SK-N-SH (cell line): ENCODE measurements around the gene RNLS. TPM values are rescaled to one million over a fixed set of nuclear protein-coding genes. Genes with fewer than 3 reads are reported as not detected.
A peak's percentile ranks its signal among the peaks of the same experiment; 100 is the strongest.

ENCODE experiments used
- CTCF ChIA-PET: fragments of 300-600, 350-600 bp; formaldehyde crosslinking; extraction: SDS; loops from one replicate; lab custom pipeline; 2021; lab: Yijun Ruan, JAX
- POLR2A ChIA-PET: fragments of 350-600 bp; sonication (Branson Sonifier 250); formaldehyde crosslinking; extraction: SDS; loops from one replicate; lab custom pipeline; 2020; ENCODE audit warnings: antibody characterized with exemption, inconsistent platforms; lab: Yijun Ruan, JAX
- DNase-seq: peaks from one replicate; pipeline ENCODE4 v3.0.0; 2012
- H2AFZ ChIP-seq: fragments of 200-600 bp; sonication (generic); 2 replicates; pipeline ENCODE4 v1.8.1; 2016; ENCODE audit warnings: antibody characterized with exemption, mild to moderate bottlenecking, low read depth
- H3F3A ChIP-seq: fragments of 200-600 bp; sonication (generic); replicated peaks from 2 replicates; pipeline ENCODE3; 2016; ENCODE audit warnings: antibody characterized with exemption, mild to moderate bottlenecking; ENCODE audit not compliant: insufficient read depth
- H3K27ac ChIP-seq, 2 experiments: fragments of 200-500 bp in 1 of 2; fragments of 200-600 bp in 1 of 2; sonication (Bioruptor generic) in 1 of 2; sonication (generic), shearing (Covaris generic) in 1 of 2; 2 replicates each; pipeline versions ENCODE4 v1.5.1 to v1.6.1; 2014 to 2016; ENCODE audit warnings: low read depth in 2 of 2, inconsistent platforms in 1 of 2, low read length in 1 of 2, mild to moderate bottlenecking in 1 of 2, mixed read lengths in 1 of 2
- H3K27me3 ChIP-seq: fragments of 200-600 bp; sonication (generic), shearing (Covaris generic); 2 replicates; pipeline ENCODE4 v1.6.1; 2016; ENCODE audit warnings: mixed run types; ENCODE audit not compliant: insufficient read depth
- H3K36me3 ChIP-seq, 2 experiments: fragments of 200-500 bp in 1 of 2; fragments of 200-600 bp in 1 of 2; sonication (Bioruptor generic) in 1 of 2; sonication (generic) in 1 of 2; replicated peaks in 1 of 2; 2 replicates each; pipeline versions ENCODE3 to v1.5.1; 2014 to 2016; ENCODE audit warnings: low read length in 1 of 2, mild to moderate bottlenecking in 1 of 2; ENCODE audit not compliant: insufficient read depth in 2 of 2, control insufficient read depth in 1 of 2
- H3K4me1 ChIP-seq, 2 experiments: fragments of 200-500 bp in 1 of 2; fragments of 200-600 bp in 1 of 2; sonication (Bioruptor generic) in 1 of 2; sonication (generic), shearing (Covaris generic) in 1 of 2; 2 replicates each; pipeline versions ENCODE4 v1.5.1 to v1.6.1; 2014 to 2016; ENCODE audit warnings: low read depth in 1 of 2, low read length in 1 of 2, mixed run types in 1 of 2; ENCODE audit not compliant: insufficient read depth in 2 of 2, control insufficient read depth in 1 of 2
- H3K4me2 ChIP-seq: fragments of 200-600 bp; sonication (generic), shearing (Covaris generic); 2 replicates; pipeline ENCODE4 v1.6.1; 2017; ENCODE audit warnings: mixed run types
- H3K4me3 ChIP-seq, 2 experiments: fragments of 200-500 bp in 1 of 2; fragments of 200-600 bp in 1 of 2; sonication (Bioruptor generic) in 1 of 2; sonication (generic), shearing (Covaris generic) in 1 of 2; 2 replicates each; pipeline versions ENCODE4 v1.5.1 to v1.8.1; 2014 to 2016; ENCODE audit warnings: low read depth in 2 of 2, inconsistent platforms in 1 of 2, low read length in 1 of 2, mild to moderate bottlenecking in 1 of 2, mixed read lengths in 1 of 2, moderate library complexity in 1 of 2
- H3K79me2 ChIP-seq: fragments of 200-600 bp; sonication (generic); 2 replicates; pipeline ENCODE4 v1.8.1; 2017; ENCODE audit warnings: mild to moderate bottlenecking; ENCODE audit not compliant: insufficient read depth
- H3K9ac ChIP-seq: fragments of 200-600 bp; sonication (generic); 2 replicates; pipeline ENCODE4 v1.6.1; 2017; ENCODE audit warnings: mixed run types
- H3K9me2 ChIP-seq: fragments of 200-600 bp; sonication (generic); 2 replicates; pipeline ENCODE4 v1.6.1; 2017; ENCODE audit warnings: mixed run types
- H3K9me3 ChIP-seq: fragments of 200-600 bp; sonication (generic); 2 replicates; pipeline ENCODE4 v1.6.1; 2017; ENCODE audit warnings: mixed run types, mild to moderate bottlenecking, moderate library complexity
- H4K20me1 ChIP-seq: fragments of 200-600 bp; sonication (generic); 2 replicates; pipeline ENCODE4 v1.6.1; 2017; ENCODE audit warnings: mild to moderate bottlenecking, mixed run types; ENCODE audit not compliant: insufficient read depth
- CHD2 ChIP-seq: fragments of 150-350 bp; IDR thresholded peaks from 2 replicates; pipeline ENCODE4 v1.6.1; 2018; ENCODE audit warnings: low read length; ENCODE audit not compliant: partially characterized antibody
- EP300 ChIP-seq, 2 experiments: IDR thresholded peaks; 2 replicates each; pipeline versions ENCODE4 v1.4.0 to v1.6.1; 2012; ENCODE audit warnings: borderline replicate concordance in 1 of 2, low read depth in 1 of 2, low read length in 1 of 2
- FOSL2 ChIP-seq: IDR thresholded peaks from 2 replicates; pipeline ENCODE4 v1.4.0; 2012; ENCODE audit warnings: low read depth, mild to moderate bottlenecking, moderate library complexity, borderline replicate concordance
- FOXJ3 ChIP-seq: sonication (generic); formaldehyde crosslinking; IDR thresholded peaks from 2 replicates; pipeline ENCODE4 v1.5.1; 2020; ENCODE audit warnings: mild to moderate bottlenecking, missing genetic modification reagents
- GATA2 ChIP-seq: sonication (generic); formaldehyde crosslinking; IDR thresholded peaks from 2 replicates; pipeline ENCODE4 v1.5.0; 2020; ENCODE audit warnings: mild to moderate bottlenecking, missing genetic modification reagents
- JUND ChIP-seq: IDR thresholded peaks from 2 replicates; pipeline ENCODE4 v1.4.0; 2012
- NFIC ChIP-seq: IDR thresholded peaks from 2 replicates; pipeline ENCODE4 v1.4.0; 2012; ENCODE audit warnings: borderline replicate concordance
- NRF1 ChIP-seq: IDR thresholded peaks from 2 replicates; pipeline ENCODE4 v1.6.1; 2012; ENCODE audit warnings: low read depth, mild to moderate bottlenecking, low read length
- RAD21 ChIP-seq: IDR thresholded peaks from 2 replicates; pipeline ENCODE4 v1.6.1; 2012; ENCODE audit warnings: mild to moderate bottlenecking, low read length
- RCOR1 ChIP-seq: fragments of 150-350 bp; IDR thresholded peaks from 2 replicates; pipeline ENCODE4 v1.6.1; 2017; ENCODE audit warnings: antibody characterized with exemption, low read length
- RFX5 ChIP-seq: IDR thresholded peaks from 2 replicates; pipeline ENCODE4 v1.6.1; 2012; ENCODE audit warnings: mild to moderate bottlenecking, improper control_type of control experiment, low read length
- TAF1 ChIP-seq: IDR thresholded peaks from 2 replicates; pipeline ENCODE4 v1.6.1; 2012; ENCODE audit warnings: low read depth, mild to moderate bottlenecking, low read length, moderate library complexity, borderline replicate concordance
- TCF12 ChIP-seq: IDR thresholded peaks from 2 replicates; pipeline ENCODE4 v1.4.0; 2012
- TEAD4 ChIP-seq: IDR thresholded peaks from 2 replicates; pipeline ENCODE4 v1.4.0; 2012; ENCODE audit warnings: mild to moderate bottlenecking, borderline replicate concordance; ENCODE audit not compliant: insufficient read depth
- YY1 ChIP-seq: IDR thresholded peaks from 2 replicates; pipeline ENCODE4 v1.4.0; 2012; ENCODE audit warnings: low read depth, mild to moderate bottlenecking
- WGBS: methylation state at CpG from one replicate; pipeline ENCODE4 v1.1.6; 2017; ENCODE audit warnings: low lambda C conversion rate; 5-methylcytosine and 5-hydroxymethylcytosine counted together
- polyA plus RNA-seq, 3 experiments: library from polyadenylated mRNA; depleted of rRNA; stranded (reverse); fragments of >200 nt; gene quantifications; 2 replicates each; pipeline ENCODE4 v1.2.3, GENCODE V29; 2012
- TF ChIP-seq, protein P1 (sequence below): fragments of 150-350 bp; IDR thresholded peaks from 2 replicates; pipeline ENCODE4 v1.6.1; 2016; ENCODE audit warnings: mild to moderate bottlenecking, low read depth, low read length
- TF ChIP-seq, protein P2 (sequence below): IDR thresholded peaks from 2 replicates; pipeline ENCODE4; 2012

The RNLS gene
- polyA plus RNA-seq, 1 of the 3 experiments (the other 2 are of a cell fraction) = not detected

DNA sequence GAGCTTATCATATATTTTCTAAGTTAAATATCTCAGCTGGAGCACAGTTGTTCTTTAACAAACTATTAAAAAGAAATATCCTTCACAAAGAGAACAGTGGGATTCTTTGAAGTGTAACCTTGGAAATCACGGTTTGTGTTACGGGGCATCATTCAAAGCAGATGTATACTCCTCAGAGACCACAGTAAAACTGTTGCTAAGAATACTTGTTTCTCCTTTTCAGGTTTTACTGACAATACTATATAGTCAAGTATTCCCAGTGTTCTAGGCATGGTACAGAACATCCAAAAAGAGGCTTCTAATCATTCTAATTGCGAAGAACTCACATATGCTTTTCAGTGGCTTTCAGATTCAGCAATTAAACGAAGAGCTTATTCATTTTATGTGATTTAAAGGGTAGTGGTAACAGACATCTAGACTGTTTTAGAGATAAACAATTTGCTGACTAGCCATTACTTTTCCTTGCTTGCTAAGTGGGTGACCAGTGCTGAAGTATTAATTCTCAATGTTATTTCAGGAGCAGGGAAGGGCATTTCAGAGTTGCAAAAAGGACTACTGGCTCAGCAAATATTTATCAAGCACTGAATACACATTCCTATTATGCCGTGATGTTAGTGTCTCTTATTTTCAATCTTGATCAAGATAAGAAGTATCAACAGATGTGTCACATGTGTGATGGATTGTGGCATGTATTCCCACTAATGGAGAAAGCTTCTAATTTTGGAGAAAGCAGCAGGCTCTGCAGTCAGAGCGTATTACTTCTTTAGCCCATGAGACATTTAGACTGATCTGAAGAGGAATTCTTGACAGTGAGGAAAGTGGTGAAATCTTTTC lies 236.8 kb downstream of the RNLS start:
- no peaks in the 10 kb centered on the region for H3K27me3 ChIP-seq
- no peak overlapping the region for H2AFZ ChIP-seq
- ChIA-PET CTCF (interaction anchor here (0.8 to 3.1 kb wide), 9 partner anchors 22 to 495 kb away, joined by 3 to 12 read pairs (median 3); no protein-coding TSS in a partner anchor), POLR2A (interaction anchor here (0.6 to 1.5 kb wide), 3 partner anchors 15 to 519 kb away, joined by 3 to 7 read pairs (median 4); no protein-coding TSS in a partner anchor)
- no peaks in the 10 kb centered on the region for H3K9me2 ChIP-seq
- WGBS = 61% methylated on average over 6 of the region's 6 CpGs
- no peaks in the 10 kb centered on the region for H3F3A ChIP-seq
- H3K27ac ChIP-seq = peak overlapping the region in 1 of 2 experiments; percentile 98; a peak in 2 of 4 replicates
- H3K36me3 ChIP-seq = no peaks in the 10 kb centered on the region
- no peaks in the 10 kb centered on the region for H3K9me3 ChIP-seq
- no peak overlapping the region for H3K4me3 ChIP-seq
- H3K4me1 ChIP-seq = peaks cover 0 to 52% of the 10 kb centered on the region in 2 experiments; a peak in 2 of 4 replicates
- H3K79me2 ChIP-seq = no peaks in the 10 kb centered on the region
- H3K4me2 ChIP-seq = no peak overlapping the region
- no peak overlapping the region for H3K9ac ChIP-seq
- TF ChIP-seq, protein P1, sequence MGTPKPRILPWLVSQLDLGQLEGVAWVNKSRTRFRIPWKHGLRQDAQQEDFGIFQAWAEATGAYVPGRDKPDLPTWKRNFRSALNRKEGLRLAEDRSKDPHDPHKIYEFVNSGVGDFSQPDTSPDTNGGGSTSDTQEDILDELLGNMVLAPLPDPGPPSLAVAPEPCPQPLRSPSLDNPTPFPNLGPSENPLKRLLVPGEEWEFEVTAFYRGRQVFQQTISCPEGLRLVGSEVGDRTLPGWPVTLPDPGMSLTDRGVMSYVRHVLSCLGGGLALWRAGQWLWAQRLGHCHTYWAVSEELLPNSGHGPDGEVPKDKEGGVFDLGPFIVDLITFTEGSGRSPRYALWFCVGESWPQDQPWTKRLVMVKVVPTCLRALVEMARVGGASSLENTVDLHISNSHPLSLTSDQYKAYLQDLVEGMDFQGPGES = no peak
- TF ChIP-seq RCOR1 (peak; percentile 68; the same call in 1 of the 2 replicates), RFX5 (no peak), RAD21 (peak; percentile 3; the same call in 1 of the 2 replicates), FOXJ3 (peak; percentile 23; the same call in 1 of the 2 replicates), GATA2 (CRISPR knock-in tag) (peak; percentile 36; the same call in 1 of the 2 replicates)
- TF ChIP-seq, protein P2, sequence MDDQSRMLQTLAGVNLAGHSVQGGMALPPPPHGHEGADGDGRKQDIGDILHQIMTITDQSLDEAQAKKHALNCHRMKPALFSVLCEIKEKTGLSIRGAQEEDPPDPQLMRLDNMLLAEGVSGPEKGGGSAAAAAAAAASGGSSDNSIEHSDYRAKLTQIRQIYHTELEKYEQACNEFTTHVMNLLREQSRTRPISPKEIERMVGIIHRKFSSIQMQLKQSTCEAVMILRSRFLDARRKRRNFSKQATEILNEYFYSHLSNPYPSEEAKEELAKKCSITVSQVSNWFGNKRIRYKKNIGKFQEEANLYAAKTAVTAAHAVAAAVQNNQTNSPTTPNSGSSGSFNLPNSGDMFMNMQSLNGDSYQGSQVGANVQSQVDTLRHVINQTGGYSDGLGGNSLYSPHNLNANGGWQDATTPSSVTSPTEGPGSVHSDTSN = peak; percentile 35; the same call in 1 of the 2 replicates
- no peaks in the 10 kb centered on the region for H4K20me1 ChIP-seq
- DNase-seq = no peak

DNA sequence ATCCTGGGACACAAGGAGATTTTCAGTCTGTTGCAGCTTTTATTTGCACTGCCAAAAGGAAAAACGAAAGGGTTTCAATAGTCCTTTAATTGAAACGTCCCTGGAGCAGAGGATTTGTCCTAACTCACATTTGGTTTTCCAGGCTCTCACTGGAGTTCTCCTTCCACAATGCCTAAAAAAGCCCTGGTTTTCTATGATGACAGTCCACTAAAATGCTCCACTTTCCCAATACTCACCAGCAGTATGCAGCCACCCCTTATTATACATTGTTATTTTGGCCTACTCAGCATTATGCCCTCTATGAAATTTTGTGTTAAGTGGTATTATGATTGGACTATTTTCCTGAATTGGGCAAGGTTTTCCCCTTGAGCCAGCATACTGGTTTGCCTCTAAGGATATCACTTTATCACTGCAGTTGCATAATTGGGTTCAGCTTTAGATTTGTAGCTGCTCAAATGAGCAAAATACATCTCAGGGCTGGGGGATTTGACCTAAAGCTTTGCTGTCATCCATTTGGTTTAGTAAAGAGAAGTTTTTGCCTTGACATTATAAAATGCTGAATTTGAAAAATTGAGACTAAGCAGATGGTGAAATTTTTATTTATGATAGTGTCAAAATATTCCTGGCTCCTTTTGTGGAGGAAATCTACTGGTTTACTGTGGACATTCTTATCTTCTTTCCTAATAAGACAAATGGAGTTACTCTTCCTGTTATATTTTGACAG lies 239.2 kb downstream of the RNLS start:
- Histone ChIP-seq H2AFZ (no peak overlapping the region), H3K4me2 (no peak overlapping the region), H3F3A (no peaks in the 10 kb centered on the region), H3K27ac (peak overlapping the region in 1 of 2 experiments; percentile 98; a peak in 2 of 4 replicates), H3K4me1 (peaks cover 0 to 52% of the 10 kb centered on the region in 2 experiments; a peak in 2 of 4 replicates), H4K20me1 (no peaks in the 10 kb centered on the region), H3K79me2 (no peaks in the 10 kb centered on the region), H3K9me3 (no peaks in the 10 kb centered on the region), H3K4me3 (no peak overlapping the region), H3K36me3 (no peaks in the 10 kb centered on the region), H3K9me2 (no peaks in the 10 kb centered on the region), H3K9ac (no peak overlapping the region), H3K27me3 (no peaks in the 10 kb centered on the region)
- DNase-seq = peak; percentile 43
- ChIA-PET POLR2A (interaction anchor here (1.5 to 1.9 kb wide), 2 partner anchors 43 to 482 kb away, joined by 7 to 10 read pairs; no protein-coding TSS in a partner anchor), CTCF (interaction anchor here (0.6 to 1.6 kb wide), 6 partner anchors 46 to 493 kb away, joined by 3 to 6 read pairs (median 3); partner anchors contain the start of genes KLLN and PTEN)
- 39% methylated on average over 2 of the region's 2 CpGs for WGBS
- TF ChIP-seq FOXJ3 (peak; percentile 54; the same call in 1 of the 2 replicates), RCOR1 (peak; percentile 66; the same call in 1 of the 2 replicates), JUND (no peak), TEAD4 (peak; percentile 16; the same call in 1 of the 2 replicates), YY1 (no peak), FOSL2 (no peak), NRF1 (no peak), TAF1 (no peak), EP300 (IDR thresholded peaks at IDR 0.05; ENCODE audit: borderline replicate concordance in 1 of 2, low read depth in 1 of 2, low read length in 1 of 2) (peak; percentile 18 to 90; a peak in 2 of 4 replicates), TCF12 (peak; percentile 52; the same call in 1 of the 2 replicates), CHD2 (peak; percentile 57), RAD21 (no peak), GATA2 (CRISPR knock-in tag) (peak; percentile 90), NFIC (peak; percentile 9; the same call in 1 of the 2 replicates)
- TF ChIP-seq, protein P1 = no peak
- TF ChIP-seq, protein P2 = peak; percentile 62
